Smooth muscle cell (in vitro differentiated cells): ENCODE measurements around the gene TEDC2. TPM values are rescaled to one million over a fixed set of nuclear protein-coding genes. Genes with fewer than 3 reads are reported as not detected.

Experiments used
- DNase-seq: peaks from one replicate; lab custom pipeline; 2025; ENCODE audit not compliant: unreplicated experiment; lab: John Stamatoyannopoulos, UW
- H2AFZ ChIP-seq: fragments of 200-600 bp; sonication (generic); 2 replicates; pipeline ENCODE4 v1.6.0; 2016; ENCODE audit warnings: antibody characterized with exemption, low read depth, mild to moderate bottlenecking
- H3F3A ChIP-seq: fragments of 200-600 bp; sonication (generic); 2 replicates; pipeline ENCODE4 v1.6.0; 2017; ENCODE audit warnings: antibody characterized with exemption, low read depth
- H3K27ac ChIP-seq: fragments of 200-600 bp; sonication (generic); 2 replicates; pipeline ENCODE4 v1.5.1; 2016; ENCODE audit warnings: low read depth, mild to moderate bottlenecking
- H3K27me3 ChIP-seq: fragments of 200-600 bp; sonication (generic); 2 replicates; pipeline ENCODE4 v1.6.1; 2016; ENCODE audit warnings: low read depth, mild to moderate bottlenecking
- H3K36me3 ChIP-seq: fragments of 200-600 bp; sonication (generic); 2 replicates; pipeline ENCODE4 v1.5.1; 2016; ENCODE audit warnings: low read depth
- H3K4me1 ChIP-seq: fragments of 200-600 bp; sonication (generic); 2 replicates; pipeline ENCODE4 v1.5.1; 2016; ENCODE audit warnings: low read depth
- H3K4me2 ChIP-seq: fragments of 200-600 bp; sonication (generic); 2 replicates; pipeline ENCODE4 v1.6.0; 2016; ENCODE audit warnings: mild to moderate bottlenecking
- H3K4me3 ChIP-seq: fragments of 200-600 bp; sonication (generic); 2 replicates; pipeline ENCODE4 v1.5.1; 2016; ENCODE audit warnings: mild to moderate bottlenecking
- H3K79me2 ChIP-seq: fragments of 200-600 bp; sonication (generic); 2 replicates; pipeline ENCODE4 v1.6.0; 2016; ENCODE audit warnings: low read depth, mild to moderate bottlenecking
- H3K9ac ChIP-seq: fragments of 200-600 bp; sonication (generic); 2 replicates; pipeline ENCODE4 v1.6.0; 2016; ENCODE audit warnings: low read depth
- H3K9me3 ChIP-seq: fragments of 200-600 bp; sonication (generic); replicated peaks from 2 replicates; pipeline ENCODE4 v1.5.1; 2016; ENCODE audit warnings: low read depth
- H4K20me1 ChIP-seq: fragments of 200-600 bp; sonication (generic); 2 replicates; pipeline ENCODE4 v1.6.0; 2016; ENCODE audit warnings: low read depth
- CTCF ChIP-seq: fragments of 200-600 bp; sonication (generic); IDR thresholded peaks from 2 replicates; pipeline ENCODE4 v1.5.1; 2017; ENCODE audit warnings: borderline replicate concordance, mild to moderate bottlenecking, antibody characterized with exemption; ENCODE audit not compliant: insufficient read depth, poor library complexity, severe bottlenecking
- WGBS: methylation state at CpG from one replicate; pipeline ENCODE4 v1.1.7; 2016; ENCODE audit warnings: low lambda C conversion rate; 5-methylcytosine and 5-hydroxymethylcytosine counted together
- polyA plus RNA-seq: library from polyadenylated mRNA; unstranded; fragments of >200 nt; fragmentation: Nextera tagmentation; extraction: Ambion mirVana; gene quantifications from 2 replicates; pipeline ENCODE4 v1.2.1, GENCODE V29; 2016
- total RNA-seq: library from RNA; depleted of rRNA; stranded (reverse); fragments of >200 nt; gene quantifications from 2 replicates; pipeline ENCODE4 v1.2.3, GENCODE V29; 2014

Gene TEDC2
- total and polyA plus RNA-seq, 2 experiments from 2014 or later: 8.0 to 13.3 TPM

- no peak for TF ChIP-seq CTCF
- Histone ChIP-seq H3K27me3 (no peaks in the 10 kb centered on the region), H3K4me1 (peaks cover 17% of the 10 kb centered on the region), H3K9me3 (no peaks in the 10 kb centered on the region), H4K20me1 (no peaks in the 10 kb centered on the region), H2AFZ (no peak overlapping the region), H3K4me2 (no peak overlapping the region), H3K9ac (no peak overlapping the region), H3K4me3 (no peak overlapping the region), H3K27ac (no peak overlapping the region), H3K79me2 (peaks cover 15% of the 10 kb centered on the region), H3F3A (no peaks in the 10 kb centered on the region), H3K36me3 (no peaks in the 10 kb centered on the region)
- 97% methylated on average over 13 of the region's 13 CpGs for WGBS
- DNase-seq: no peak
These were observed 34.0 kb upstream of the TEDC2 start for GRCh38 chr16:2425825-2426430.

GRCh38 chr16:2426941-2427361 is 33.0 kb upstream of the TEDC2 start:
- no peaks in the 10 kb centered on the region for H3K9me3 ChIP-seq
- H4K20me1 ChIP-seq: no peaks in the 10 kb centered on the region
- H3K4me3 ChIP-seq: no peak overlapping the region
- H3K27ac ChIP-seq: no peak overlapping the region
- H3K9ac ChIP-seq: no peak overlapping the region
- no peak for DNase-seq
- no peak overlapping the region for H2AFZ ChIP-seq
- no peaks in the 10 kb centered on the region for H3F3A ChIP-seq
- WGBS: 97% methylated on average over 6 of the region's 6 CpGs
- H3K79me2 ChIP-seq: peaks cover 22% of the 10 kb centered on the region
- peaks cover 18% of the 10 kb centered on the region for H3K4me1 ChIP-seq
- no peak for TF ChIP-seq CTCF
- no peaks in the 10 kb centered on the region for H3K36me3 ChIP-seq
- H3K4me2 ChIP-seq: no peak overlapping the region
- H3K27me3 ChIP-seq: no peaks in the 10 kb centered on the region

- Histone ChIP-seq H3K27me3 (no peaks in the 10 kb centered on the region), H3K9ac (no peak overlapping the region), H3K4me1 (peaks cover 18% of the 10 kb centered on the region), H3F3A (no peaks in the 10 kb centered on the region), H2AFZ (no peak overlapping the region), H3K4me3 (no peak overlapping the region), H4K20me1 (no peaks in the 10 kb centered on the region), H3K36me3 (no peaks in the 10 kb centered on the region), H3K79me2 (peaks cover 25% of the 10 kb centered on the region), H3K27ac (no peak overlapping the region), H3K9me3 (no peaks in the 10 kb centered on the region), H3K4me2 (peak overlapping the region; percentile 83)
- WGBS: 90% methylated on average over 4 of the region's 4 CpGs
- no peak for DNase-seq
- no peak for TF ChIP-seq CTCF
These were observed 32.4 kb upstream of the TEDC2 start for GRCh38 chr16:2427526-2427925.
